ENCODE data around the gene RAMP2.
"Not testable (repeated sequence)": the region's sequence is repeated elsewhere in the genome, so short reads cannot be mapped to it uniquely, and the experiment has no call there.

RAMP2 gene, protein sequence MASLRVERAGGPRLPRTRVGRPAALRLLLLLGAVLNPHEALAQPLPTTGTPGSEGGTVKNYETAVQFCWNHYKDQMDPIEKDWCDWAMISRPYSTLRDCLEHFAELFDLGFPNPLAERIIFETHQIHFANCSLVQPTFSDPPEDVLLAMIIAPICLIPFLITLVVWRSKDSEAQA
- 0 to 0.31 reads per million in 2 donors for total RNA-seq

DNA sequence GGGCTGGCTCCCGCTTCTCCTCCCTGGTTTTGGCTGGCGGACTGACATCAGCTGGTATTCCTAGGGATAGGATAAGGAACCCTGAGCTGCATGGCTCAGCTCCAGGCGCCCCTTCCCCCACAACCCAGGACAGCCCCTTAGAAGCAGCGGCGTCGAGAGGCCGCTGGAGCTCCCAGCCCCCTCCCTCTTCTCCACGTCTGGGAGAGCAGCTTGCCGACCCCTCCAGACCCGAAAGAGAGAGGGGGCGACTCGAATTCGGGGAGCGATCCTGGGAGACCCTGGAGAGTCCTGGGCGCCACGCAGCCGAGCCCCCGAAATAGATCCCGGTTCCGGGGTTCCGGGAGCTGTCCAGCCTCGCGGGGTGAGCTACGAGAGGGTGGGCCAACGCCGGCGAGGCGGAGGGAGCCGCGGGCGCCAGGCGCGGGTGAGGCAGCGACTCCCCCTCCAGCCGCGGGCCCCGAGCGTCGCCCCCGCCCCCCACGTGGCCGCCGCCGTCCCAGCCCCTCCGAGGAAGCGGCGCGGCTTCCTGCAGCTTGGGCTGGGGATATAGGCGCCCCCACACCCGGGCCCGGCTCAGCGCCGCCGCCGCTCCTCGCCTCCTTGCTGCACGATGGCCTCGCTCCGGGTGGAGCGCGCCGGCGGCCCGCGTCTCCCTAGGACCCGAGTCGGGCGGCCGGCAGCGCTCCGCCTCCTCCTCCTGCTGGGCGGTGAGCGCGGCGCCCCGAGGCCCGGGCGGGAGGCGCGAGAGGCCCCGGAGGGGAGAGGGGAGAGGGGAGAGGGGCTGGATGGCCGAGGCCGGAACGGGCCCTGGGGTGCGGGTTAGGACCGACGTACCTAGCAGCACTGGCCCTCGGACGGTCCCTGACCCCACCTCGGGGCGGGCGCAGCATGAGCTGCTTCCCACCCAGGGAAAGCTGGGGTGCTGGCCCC is at the start of gene RAMP2:
Gene RAMP2, plus strand, starts transcription at position 576 of the 930 bp plus-strand sequence. Its CDS starts 35 bp downstream, at position 611.
- DNase-seq = peak in 1 of 5 experiments; percentile 9

DNA sequence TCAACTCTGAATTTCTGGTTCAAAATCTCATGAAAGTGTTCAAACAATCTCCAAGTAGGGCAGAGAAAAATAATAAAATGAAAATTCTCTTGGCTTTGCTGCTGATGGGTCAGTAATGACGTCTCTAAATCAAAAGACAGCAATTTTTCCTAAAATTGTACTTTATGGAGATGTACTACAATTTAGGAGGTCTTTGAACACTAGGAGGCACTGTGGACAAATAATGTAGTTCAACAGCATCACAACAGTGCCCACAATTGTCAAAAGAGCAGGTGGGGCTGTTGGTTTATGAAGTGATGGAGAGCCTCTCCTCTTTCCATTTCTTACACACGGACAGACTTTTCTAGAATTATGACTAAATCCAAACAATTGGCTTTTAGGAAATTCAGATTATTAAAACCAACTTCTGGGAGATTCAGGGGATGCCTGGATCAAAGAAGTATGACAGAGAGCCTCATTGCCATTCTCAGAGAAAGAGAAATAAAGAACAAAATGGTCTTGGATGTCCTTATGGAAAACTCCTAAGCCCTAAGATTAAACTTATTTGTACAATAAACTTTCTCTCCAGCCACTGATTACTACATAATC is 39.9 kb upstream of the RAMP2 start:
- peak in 2 of 5 experiments; percentile 17 to 75 for DNase-seq

DNA sequence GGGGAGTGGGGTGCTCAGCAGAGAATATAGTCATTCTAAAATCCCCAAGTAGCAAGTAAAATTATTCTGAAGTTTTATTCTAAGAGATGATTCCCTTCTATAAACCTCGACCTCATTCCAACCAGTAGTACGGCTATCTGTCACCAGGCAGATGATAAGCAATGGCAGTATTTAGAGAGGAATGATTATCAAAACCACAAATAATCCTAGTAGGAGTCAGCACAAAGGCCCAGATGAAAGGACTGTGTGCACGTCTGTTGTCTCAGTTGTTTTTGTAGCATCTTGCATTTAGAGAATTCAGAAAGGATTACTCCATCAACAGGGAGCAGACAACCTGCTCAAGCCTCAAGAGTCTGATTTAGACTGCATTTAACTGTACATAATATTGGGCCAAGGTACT is 37.4 kb upstream of the RAMP2 start:
- no peak for DNase-seq

DNA sequence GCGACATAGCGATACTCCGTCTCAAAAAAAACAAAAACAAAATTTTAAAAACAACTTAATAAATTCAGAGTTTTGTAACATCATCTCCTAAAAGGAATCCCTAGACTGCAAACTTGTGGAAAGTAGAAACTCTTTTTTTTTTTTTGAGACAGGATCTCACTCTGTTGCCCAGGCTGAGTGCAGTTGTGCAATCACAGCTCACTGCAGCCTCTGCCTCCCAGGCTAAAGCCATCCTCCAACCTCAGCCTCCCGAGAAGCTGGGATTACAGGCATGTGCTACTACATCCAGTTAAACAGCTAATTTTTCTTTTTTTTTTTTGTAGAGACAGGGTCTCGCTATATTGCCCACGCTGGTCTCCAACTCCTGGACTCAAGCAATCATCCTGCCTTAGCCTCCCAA is 35.9 kb upstream of the RAMP2 start:
- DNase-seq = no peak

DNA sequence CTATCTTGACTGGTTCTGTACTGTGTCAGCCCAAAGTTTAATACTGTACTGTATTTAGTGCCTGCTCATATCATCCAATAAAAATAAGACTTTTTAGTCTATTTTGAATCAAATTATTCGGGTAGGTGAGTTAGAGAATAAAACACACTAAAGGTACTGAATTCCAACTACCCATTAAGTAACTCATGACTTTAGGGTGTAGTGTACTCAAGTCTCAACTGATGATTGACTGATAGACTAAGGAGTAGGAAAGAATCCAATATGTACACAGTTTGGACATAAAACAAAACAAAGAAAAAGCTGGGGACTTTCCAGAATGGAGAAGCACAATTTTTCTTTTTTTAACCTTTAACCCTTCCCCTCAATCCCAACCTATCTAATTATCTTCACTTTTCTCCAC is 20.3 kb upstream of the RAMP2 start:
- no peak for DNase-seq

DNA sequence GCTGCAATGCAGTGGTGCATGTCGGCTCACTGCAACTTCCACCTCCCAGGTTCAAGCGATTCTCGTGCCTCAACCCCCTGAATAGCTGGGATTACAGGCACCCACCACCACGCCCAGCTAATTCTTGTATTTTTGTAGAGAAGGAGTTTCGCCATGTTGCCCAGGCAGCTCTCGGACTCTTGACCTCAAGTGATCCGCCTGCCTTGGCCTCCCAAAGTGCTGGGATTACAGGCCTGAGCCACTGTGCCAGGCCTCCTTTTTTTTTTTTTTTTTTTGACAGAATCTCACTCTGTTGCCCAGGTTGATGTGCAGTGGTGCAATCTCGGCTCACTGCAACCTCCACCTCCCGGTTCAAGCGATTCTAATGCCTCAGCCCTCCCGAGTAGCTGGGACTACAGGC is 18.1 kb upstream of the RAMP2 start:
- DNase-seq = not testable (repeated sequence)

DNA sequence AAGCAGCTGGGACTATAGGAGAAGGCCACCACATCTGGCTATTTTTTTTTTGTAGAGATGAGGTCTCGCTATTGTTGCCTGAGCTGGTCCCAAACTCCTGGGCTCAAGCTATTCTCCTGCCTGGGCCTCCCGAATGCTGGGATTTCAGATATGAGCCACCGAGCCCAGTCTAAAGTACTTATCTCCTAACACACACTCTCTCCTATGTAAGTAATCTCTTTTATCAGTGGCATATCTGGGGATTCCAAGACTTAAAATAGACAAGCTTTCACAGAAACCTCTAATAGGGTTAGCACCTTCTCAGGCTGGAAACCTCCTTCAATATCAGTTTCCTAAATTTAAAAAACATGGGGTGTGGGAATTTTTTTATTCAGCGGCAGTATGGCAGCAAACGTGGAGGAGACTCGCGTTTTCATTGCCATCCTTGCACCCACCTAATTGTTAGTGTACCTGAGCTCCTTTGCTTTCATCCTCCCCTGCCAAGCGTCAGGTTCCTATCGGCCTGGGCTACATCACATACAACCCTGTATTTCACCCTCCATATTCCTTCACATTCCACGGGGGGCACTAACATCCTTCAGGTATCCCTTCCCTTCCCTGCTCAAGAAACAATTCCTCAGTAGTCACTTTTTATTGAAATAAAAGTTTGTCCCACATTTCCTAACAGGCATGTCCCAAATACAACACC is 17.3 kb upstream of the RAMP2 start:
- DNase-seq = no peak

DNA sequence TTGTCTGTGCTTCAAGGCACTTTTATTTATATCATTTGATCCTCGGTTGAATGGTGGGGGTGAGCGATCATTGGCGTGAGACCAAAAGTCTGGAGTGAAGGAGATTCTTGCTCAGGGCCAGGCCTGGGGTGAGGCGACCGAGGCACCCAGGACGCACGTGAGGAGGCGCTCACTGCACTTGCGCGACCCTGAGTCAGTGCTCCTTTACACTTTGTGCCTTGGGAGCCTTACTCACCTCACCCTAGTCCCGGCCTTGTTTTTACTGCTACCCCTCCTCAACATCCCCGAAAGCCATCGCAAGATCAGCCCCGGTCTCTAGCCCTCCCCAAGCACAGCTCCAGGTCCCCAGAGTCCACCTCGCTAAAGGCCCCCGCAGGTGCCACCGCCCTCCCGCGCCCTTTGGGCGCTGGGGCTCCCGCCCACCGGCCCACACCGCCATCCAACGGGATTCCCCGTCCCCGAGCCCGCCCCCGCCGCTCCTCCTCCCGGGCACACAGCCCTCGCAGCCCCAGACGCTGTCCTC is 16.7 kb upstream of the RAMP2 start:
- DNase-seq = peak in 4 of 5 experiments; percentile 51 to 72 (median 60)

DNA sequence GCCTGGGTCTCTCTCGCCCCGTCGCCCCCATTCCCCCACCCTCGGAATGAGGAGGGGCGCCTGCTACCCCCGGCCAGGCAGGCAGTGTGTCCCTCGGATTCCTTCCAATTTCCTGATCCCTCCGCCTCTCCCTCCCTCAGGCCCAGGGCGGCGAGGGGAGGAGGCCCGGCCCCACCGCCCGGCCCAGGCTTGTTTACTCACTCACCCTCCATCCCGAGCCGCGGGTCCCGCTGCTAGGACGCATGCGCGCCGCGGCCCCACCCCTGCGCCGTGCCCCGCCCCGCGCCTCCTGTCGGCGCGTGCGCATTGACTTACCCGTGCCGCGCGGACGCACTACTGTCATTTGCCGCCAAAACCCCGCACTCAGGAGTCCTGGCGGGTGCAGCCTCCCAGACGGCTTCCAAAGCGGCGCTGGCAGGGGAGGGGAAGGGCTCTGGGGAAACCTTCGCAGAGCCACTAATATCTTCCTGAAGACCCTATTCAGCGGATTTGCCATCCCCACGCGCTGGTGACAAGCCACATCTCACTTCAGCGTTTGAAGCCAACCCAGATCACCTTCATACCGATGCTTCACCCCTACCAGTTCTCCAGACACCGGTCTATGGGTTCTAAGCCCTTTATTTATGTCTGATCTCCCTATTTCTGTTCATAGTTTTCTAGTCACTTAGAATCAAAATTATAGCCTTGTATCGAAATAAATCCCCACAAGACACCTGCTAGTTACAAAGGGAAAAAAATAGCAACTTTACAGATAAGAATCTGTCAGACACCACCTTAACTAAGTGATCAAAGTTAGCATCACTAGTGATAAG is 16.0 kb upstream of the RAMP2 start, which contains the start of gene EZH1:
Gene EZH1, minus strand, starts transcription at position 235 of the 812 bp plus-strand sequence. CDS start 16,099 bp downstream, outside the sequence.
- DNase-seq = peak; percentile 85 to 94 (median 87)

DNA sequence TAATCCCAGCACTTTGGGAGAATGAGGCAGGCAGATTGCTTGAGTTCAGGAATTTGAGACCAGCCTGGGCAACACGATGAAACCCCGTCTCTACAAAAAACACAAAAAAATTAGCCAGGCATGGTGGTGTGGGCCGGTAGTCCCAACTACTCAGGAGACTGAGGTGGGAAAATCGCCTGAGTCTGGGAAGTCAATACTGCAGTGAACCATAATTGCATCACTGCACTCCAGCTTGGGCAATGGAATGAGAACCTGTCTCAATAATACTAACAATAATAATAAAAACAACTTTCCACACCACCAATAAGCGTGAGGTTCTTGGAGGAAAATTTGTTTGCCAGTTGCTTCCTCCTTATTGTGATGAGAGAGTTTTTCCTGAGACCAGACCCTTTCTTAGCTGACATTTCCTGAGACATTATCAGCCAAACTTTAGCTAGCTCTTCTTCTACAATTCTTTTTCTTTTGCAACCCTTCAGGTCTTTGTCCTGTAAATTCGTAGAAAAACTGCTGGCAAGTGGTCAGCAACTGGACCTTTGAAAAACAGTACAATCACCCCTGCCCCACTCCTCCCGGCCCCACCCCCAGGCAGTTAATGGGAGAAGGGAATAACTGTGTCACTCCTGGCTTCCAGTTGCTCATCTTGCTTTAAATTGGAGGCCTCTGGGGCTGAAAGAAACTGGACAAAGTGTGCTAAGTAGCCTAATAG is 12.7 kb upstream of the RAMP2 start:
- no peak for DNase-seq

DNA sequence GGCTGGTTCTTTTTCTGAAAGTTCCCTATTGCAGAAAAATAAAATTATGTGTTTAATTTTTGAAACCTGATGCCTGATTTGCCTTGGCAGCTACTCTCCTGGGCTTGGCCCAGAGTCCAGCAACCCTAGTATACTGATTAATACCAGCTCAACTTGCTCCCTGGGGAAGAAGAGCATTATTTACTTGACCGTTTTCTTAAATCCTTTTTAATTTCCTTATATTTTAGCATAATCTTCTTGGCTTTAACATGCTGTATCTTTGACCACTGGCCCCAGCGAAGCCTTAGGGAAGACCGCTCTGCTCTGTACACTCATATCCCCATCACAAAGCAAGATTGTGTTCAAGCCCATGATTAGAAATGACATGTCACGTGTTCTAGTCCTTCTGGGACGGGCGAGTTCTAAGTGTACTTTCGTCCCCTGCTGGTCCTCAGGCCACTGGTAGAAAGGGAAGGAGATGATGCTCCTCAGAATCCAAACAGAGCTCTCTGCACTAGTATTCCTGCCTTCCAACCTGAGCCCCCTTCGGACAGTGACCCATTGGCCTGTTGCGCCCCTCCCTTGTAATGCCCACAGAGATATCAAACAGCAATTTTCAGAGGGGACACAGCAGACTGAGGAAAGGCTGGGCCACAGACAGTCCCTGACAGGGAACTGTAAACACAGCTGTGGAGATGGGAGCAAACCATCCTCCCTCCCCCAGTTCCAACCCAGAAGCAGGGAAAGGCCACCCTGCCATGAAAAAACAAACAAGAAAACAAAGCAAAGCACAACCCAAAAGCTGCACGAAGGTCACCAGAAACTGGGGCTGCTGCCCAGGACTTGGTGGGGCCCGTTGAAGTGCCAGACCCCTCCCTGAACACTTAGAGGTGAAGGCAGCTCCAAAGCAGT is 11.9 kb upstream of the RAMP2 start:
- DNase-seq = no peak

DNA sequence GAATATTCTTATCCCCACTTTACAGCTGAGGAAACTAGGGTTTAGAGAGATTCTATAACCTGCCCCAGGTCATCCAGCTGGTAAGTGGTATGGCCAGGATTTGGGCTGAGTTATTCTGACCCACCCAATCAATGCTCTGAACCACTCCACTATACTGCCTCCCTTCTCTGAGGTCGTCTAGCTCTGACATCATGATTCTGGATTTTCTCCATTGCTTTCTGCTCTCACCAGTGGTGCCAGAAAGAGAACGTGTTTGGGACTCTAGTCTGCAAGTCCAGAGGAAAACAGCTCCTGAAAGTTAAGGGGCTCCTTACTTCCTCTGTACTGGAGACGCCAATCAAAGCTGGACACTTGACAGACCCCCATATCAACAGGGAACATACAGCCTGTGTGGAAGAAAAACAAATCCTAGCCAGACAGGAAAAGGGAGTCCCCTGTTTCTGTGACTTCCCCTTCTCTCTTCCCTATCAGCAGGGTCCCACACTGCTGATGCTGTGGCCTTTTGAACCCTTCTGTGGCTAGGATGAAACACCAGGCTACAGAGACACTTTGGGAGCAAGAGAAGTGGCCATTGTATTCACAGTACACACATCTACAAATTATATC is 10.2 kb upstream of the RAMP2 start:
- no peak for DNase-seq

DNA sequence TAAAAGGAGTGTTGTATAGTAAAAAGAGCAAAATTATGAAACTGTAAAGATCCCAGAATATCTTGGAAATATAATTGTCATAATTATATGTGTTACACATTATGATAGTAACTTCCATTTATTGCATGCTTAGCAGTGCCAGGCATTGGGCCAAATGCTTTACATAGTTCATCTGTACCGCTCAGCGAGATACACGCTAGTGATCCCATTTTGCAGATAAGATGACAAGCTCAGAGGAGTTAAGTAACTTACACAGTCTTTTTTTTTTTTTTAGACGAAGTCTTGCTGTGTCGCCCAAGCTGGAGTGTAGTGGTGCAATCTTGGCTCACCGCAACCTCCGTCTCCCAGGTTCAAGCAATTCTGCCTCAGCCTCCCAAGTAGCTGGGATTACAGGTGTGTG is 9.4 kb upstream of the RAMP2 start:
- DNase-seq = no peak

DNA sequence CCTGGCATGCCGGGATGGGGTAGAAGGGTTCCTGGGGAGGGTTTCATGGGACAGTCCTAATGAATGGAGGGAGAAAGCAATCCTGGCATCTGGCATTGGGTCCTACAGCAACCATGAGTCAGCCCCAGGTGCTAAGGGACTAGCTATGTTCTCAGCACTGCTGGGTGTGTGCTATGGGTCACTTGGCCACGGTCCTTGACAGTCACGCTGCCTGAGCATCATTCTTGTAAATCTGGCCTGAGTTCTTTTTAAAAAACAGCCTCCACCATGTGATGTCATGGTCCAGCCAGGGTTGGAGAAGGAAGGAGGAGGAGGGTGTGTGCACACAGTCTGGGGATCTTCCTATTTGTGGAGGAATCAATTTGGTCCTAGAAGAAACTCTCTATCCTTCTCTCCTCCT is 6.2 kb upstream of the RAMP2 start:
- DNase-seq = no peak

DNA sequence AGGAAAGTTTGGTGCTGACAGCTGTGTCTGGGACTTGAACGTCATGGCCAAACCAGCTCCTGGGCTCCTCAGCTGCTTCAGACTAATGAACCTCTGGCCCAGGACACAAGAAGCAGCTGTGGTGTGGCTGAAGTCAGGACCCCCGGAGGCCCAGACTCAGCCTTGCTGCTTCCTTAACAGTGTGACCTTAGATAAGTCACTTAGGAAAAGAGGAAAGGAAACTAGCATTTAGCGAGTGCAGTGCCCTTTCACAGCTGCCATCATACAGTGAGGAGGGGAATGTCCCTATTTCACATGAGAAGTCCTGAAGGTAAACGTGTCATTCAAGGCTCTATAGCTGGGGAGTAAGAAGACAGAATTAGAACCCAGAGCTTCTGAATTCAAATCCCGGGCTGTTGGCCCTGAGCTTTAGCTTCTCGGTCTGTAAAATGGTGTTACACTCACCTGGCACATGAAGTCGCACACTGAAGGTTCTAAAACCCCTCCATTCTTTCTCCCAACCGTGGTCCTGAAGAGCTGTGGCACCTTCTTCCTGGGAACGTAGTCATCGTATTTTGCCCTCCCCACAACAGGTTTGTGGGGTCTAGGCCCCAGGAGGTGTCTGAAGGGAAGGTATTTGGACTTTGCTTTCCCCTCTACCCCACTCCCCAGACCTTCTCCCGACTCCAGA is 910 bp upstream of the RAMP2 start:
- DNase-seq = no peak

DNA sequence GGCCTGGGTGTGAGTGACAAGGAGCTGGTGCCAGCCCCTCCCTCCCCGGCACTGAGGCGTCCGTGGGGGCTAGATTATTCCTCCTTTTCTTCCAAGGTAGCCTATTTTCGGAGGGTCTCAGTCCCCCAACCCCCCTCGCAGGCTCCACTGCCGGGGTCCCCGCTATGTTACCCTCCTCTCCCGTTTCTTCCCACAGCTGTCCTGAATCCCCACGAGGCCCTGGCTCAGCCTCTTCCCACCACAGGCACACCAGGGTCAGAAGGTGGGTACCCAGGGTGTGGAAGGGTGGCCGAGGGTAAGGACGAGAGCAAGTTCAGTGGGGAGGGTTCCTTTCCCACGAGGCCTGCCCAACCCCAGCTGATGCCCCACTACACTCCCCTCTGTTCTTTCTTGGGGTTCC is 611 bp downstream of the RAMP2 start:
- no peak for DNase-seq

DNA sequence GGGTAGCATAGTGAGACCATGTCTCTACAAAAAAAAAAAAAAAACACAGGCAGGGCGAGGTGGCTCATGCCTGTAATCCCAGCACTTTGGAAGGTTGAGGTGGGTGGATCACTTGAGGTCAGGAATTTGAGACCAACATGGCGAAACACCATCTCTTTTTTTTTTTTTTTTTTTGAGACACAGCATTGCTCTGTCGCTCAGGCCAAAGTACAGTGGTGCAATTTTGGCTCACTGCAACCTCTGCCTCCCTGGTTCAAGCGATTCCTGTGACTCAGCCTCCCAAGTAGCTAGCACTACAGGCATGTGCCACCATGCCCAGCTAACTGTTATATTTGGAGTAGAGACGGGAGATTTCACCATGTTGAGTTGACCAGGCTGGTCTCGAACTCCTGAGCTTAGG is 5.1 kb downstream of the RAMP2 start:
- no peak for DNase-seq

DNA sequence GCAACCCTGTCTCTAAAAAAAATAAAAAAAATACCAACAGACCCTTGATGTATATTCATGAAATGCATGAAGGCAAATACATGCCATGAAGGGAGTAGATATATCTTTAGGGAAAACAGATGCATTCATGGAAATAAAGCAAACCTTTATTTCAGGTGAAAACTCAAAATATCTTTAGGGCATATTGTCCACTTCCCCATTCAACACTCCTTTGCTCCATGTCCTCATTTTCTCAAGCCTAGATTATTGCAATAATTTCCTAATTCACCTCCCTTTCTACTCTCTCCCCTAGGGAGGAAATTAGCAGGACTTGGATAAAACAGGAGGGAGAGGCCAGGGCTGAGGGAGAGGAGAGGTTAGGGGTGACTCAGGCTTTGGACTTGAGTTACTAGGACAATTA is 6.5 kb downstream of the RAMP2 start:
- DNase-seq = no peak

DNA sequence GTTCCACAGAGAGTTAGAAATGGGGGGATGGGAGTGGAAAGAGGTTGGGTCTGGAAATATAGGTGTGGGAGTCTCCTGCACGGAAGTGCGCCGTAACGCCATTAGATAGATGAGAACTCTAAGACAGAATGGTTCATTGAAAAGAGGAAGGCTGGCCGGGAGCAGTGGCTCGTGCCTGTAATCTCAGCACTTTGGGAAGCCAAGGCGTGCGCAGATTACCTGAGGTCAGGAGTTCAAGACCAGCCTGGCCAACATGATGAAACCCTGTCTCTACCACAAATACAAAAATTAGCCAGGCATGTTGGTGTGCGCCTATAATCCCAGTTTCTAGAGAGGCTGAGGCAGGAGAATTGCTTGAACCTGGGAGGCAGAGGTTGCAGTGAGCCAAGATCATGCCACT is 7.0 kb downstream of the RAMP2 start:
- DNase-seq = not testable (repeated sequence)
